GM19463 (cell line): ENCODE data around the gene COMMD6.

ENCODE experiments used
- ATAC-seq: cut with Tn5 transposase; IDR thresholded peaks from one replicate; pipeline ENCODE4 v1.9.1; 2021; ENCODE audit warnings: mild to moderate bottlenecking, moderate library complexity; ENCODE audit not compliant: unreplicated experiment

COMMD6 gene

GRCh38 chr13:75485286-75486062 is 52.2 kb downstream of the COMMD6 start:
- no peak for ATAC-seq

- no peak for ATAC-seq
Measured at GRCh38 chr13:75482820-75483079, 54.9 kb downstream of the COMMD6 start.

- ATAC-seq: peak; percentile 68
Measured at GRCh38 chr13:75482070-75482819, 55.4 kb downstream of the COMMD6 start, which contains the start of gene TBC1D4. TBC1D4 (minus strand) TSS chr13:75482169; CDS start chr13:75481767, 402 bp downstream.

GRCh38 chr13:75481176-75482069 is 56.2 kb downstream of the COMMD6 start:
- ATAC-seq: peak; percentile 20

- ATAC-seq: peak; percentile 2
Measured at GRCh38 chr13:75480671-75481175, 56.9 kb downstream of the COMMD6 start.

- no peak for ATAC-seq
Measured at GRCh38 chr13:75479102-75479740, 58.4 kb downstream of the COMMD6 start.

GRCh38 chr13:75478659-75479058 is 59.0 kb downstream of the COMMD6 start:
- no peak for ATAC-seq
